ENCODE results near the gene TSPAN9. TPM values are rescaled to one million over a fixed set of nuclear protein-coding genes. Genes with fewer than 3 reads are reported as not detected.

Gene TSPAN9
- total RNA-seq, 1 donor = 8.1 TPM

DNA sequence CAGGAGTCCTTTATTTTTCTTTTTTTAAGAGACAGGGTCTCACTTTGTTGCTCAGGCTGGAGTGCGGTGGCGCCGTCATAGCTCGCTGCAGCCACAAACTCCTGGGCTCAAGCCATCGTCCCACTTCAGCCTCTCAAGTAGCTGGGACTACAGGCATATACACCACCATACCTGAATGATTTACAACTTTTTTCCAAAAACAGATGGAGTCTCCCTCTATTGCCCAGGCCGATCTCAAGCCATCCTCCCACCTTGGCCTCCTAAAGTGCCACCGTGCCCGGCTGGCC, 205.1 kb downstream of the TSPAN9 start:
- TF ChIP-seq, protein P1, sequence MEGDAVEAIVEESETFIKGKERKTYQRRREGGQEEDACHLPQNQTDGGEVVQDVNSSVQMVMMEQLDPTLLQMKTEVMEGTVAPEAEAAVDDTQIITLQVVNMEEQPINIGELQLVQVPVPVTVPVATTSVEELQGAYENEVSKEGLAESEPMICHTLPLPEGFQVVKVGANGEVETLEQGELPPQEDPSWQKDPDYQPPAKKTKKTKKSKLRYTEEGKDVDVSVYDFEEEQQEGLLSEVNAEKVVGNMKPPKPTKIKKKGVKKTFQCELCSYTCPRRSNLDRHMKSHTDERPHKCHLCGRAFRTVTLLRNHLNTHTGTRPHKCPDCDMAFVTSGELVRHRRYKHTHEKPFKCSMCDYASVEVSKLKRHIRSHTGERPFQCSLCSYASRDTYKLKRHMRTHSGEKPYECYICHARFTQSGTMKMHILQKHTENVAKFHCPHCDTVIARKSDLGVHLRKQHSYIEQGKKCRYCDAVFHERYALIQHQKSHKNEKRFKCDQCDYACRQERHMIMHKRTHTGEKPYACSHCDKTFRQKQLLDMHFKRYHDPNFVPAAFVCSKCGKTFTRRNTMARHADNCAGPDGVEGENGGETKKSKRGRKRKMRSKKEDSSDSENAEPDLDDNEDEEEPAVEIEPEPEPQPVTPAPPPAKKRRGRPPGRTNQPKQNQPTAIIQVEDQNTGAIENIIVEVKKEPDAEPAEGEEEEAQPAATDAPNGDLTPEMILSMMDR (IDR thresholded peaks at IDR 0.05; ENCODE audit: insufficient read depth, low read length) = no peak
- no peak for DNase-seq (ENCODE audit: low read depth)
- no peak overlapping the region for H3K4me3 ChIP-seq (ENCODE audit: low read depth, low read length)

DNA sequence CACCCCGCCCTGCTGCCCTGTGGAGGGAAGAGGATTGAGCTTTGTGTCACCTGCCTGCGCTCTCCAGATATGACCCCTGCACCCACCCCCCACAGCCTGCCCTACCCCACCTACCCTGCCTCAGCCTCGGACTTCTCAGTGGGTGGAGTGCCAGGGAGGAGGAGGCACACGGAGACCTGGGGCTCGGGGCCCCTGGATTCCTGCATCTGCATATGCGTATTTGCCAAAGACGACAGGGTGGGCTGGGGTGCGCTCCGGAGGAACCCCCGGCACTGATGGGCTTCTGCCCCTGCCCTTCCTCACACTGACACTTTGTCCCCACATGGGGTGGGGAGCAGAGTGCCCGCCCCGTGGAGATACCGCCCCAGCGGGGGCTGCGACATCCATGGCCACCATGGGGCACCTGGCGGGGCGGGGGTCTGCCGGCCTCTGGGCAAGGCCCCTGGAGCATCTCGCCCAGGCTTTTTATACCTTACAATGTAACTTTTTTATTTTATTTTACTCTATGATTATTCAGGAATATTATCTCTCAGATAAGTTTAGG, 206.0 kb downstream of the TSPAN9 start:
- DNase-seq (ENCODE audit: low read depth) = no peak
- TF ChIP-seq, protein P1 (IDR thresholded peaks at IDR 0.05; ENCODE audit: insufficient read depth, low read length) = no peak
- no peak overlapping the region for H3K4me3 ChIP-seq (ENCODE audit: low read depth, low read length)

DNA sequence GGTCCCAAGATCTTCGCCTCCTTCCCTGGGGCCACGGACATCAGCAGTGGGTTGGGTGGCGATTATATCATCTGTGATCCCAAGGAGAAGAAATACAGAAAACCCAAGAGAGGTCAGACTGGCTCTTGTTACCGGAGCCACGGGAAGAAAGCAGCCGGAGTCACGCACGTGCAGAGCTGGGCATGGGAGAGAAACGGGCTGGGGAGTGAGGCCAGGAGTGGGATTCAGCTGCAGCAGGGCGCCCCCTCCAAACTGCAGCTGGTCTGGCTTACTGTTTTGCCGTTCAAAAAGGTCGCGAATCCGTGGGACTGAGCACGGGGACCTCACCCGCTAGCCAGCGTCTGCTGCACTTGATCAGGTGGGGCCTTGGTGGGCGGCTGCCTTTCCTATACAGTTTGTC, 207.2 kb downstream of the TSPAN9 start:
- TF ChIP-seq, protein P1 (IDR thresholded peaks at IDR 0.05; ENCODE audit: insufficient read depth, low read length) = no peak

DNA sequence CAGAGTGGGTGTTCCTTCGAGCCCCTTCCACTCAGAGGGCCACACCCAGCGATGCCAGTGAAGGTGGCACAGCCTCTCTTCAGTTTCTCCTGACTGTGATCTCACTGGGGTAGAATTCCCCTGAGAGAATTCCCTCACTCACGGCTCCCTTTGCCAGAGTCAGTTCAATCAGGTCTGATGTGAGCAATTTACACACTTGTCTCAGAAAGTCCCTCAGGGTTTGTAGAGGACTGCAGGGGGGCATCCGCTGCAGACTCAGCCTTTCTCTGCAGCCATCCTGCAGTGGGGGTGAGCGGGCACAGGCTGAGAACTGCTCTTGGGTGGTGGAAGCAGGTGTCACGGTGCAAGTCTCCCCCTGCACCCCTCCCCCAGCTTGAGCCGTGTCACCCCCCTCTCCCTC, 208.4 kb downstream of the TSPAN9 start:
- DNase-seq (ENCODE audit: low read depth) = no peak
- H3K4me3 ChIP-seq (ENCODE audit: low read depth, low read length) = no peak overlapping the region
- TF ChIP-seq, protein P1 (IDR thresholded peaks at IDR 0.05; ENCODE audit: insufficient read depth, low read length) = no peak

More for the DNA sequence above, 207.2 kb downstream of the TSPAN9 start:
- no peak overlapping the region for H3K4me3 ChIP-seq (ENCODE audit: low read depth, low read length)
- no peak for DNase-seq (ENCODE audit: low read depth)

DNA sequence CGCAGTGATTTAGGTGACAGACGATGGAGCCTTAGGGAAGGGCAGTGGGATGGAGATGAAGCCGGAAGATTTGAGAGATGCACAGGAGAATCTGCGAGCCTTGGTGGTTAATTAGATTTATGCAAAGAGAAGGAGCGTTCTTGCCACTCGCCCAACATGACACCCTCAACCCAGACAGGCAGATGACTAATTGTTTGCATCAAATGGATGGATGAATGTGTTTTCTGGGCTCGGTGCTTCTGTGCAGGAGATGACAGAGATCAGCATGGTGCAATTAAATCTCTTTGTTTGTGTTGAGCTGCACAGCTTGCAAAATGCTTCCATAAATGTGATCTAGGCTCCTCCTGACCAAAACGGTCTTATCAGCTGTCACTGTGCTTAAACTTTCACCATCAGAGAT, 211.5 kb downstream of the TSPAN9 start:
- DNase-seq (ENCODE audit: low read depth) = no peak
- H3K4me3 ChIP-seq (ENCODE audit: low read depth, low read length) = no peak overlapping the region

DNA sequence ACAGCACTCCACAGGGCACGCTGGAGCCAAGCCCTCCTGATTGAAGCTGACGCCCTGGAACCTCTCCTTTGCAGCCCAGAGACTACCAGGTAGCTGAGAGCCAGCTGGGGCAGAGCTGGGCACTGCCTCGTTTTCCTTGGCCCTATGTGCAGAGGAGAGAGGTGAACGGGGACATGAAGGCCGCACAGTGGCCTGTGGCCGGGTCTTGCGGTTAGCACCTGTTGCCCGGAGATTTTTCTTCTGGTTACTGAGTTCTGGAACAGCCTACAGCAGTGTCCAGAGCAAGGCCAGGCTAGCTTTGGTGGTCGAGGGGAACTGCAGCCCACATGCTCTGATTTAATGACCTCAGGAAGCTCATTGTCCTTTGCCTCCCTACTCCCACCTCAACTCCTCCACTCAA, 212.5 kb downstream of the TSPAN9 start:
- TF ChIP-seq, protein P1 (IDR thresholded peaks at IDR 0.05; ENCODE audit: insufficient read depth, low read length) = no peak
- H3K4me3 ChIP-seq (ENCODE audit: low read depth, low read length) = no peak overlapping the region
- no peak for DNase-seq (ENCODE audit: low read depth)

More for the DNA sequence above, 211.5 kb downstream of the TSPAN9 start:
- TF ChIP-seq, protein P1 (IDR thresholded peaks at IDR 0.05; ENCODE audit: insufficient read depth, low read length) = no peak

DNA sequence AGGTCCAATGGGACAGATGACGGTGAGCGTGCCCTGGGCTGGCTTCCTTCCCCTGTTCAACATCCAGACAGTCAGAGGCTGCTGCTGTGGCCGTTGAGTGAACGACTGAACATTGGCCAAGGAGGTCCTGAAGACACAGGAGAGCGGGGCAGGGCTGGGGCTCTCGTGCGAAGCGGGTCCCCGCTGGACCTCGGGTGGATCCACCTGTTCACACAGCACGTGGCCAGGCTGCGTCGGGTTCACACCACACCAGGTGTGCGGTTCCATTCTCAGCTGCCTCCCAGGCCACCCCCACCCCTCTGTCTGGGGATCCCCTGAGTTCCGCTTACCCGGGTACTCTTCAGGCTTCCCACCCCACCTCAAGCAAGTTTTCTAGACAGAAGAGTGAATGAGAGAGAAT, 214.8 kb downstream of the TSPAN9 start:
- TF ChIP-seq, protein P1 (IDR thresholded peaks at IDR 0.05; ENCODE audit: insufficient read depth, low read length) = no peak
- no peak for DNase-seq (ENCODE audit: low read depth)
- H3K4me3 ChIP-seq (ENCODE audit: low read depth, low read length) = no peak overlapping the region

Measured in fibroblast of the aortic adventitia (primary cell).